ENCODE data around the gene AK4.

The AK4 gene

DNA sequence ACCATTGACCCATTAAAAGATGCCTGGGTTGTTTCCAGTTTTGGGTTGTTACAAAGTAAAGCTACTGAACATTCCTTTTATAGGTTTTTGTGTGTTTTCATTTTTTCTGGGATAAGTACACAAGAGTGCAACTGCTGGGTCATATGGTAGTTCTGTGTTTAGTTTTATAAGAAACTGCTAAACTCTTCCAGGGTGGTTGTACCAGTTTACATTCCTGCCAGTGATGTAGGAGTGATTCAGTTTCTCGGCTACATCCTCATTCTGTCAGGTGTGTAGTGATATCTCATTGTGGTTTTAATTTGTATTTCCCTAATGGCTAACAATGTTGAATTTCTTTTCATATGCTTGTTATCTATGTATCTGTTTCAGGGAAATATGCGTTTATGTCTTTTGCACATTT is 102.8 kb downstream of the AK4 start:
- DNase-seq (ENCODE audit: low read depth): no peak

DNA sequence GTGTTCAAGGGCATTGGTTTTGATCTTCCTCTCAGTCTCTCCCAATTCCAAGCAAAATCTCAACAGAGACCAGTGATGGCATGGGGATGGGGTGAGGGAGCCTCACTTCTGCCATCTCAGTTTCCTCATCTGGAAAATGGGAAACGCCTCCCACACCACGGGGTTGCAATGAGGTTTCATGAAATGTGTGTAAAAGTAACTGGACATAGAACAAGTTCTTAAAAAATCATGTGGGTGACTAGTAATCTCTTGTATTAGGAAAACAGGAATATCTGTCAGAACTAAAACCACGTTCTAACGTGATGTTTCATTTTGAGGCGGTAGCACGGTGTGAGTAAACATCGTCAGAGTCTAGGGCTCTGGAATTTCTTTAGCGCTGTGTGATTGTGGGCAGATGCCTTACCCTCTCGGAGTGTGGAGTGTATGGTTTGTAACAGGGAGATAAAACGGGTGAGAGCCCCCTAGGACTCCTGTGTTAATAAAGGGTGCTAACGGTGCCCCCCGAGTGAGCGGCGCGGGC is 105.9 kb downstream of the AK4 start:
- DNase-seq (ENCODE audit: low read depth): no peak

- DNase-seq (ENCODE audit: low read depth): peak; percentile 86
Observed at GRCh38 chr1:65254320-65255034, 106.5 kb downstream of the AK4 start.

- no peak for DNase-seq (ENCODE audit: low read depth)
Observed at GRCh38 chr1:65255035-65255655, 107.1 kb downstream of the AK4 start.

GRCh38 chr1:65255656-65256050 is 107.7 kb downstream of the AK4 start:
- no peak for DNase-seq (ENCODE audit: low read depth)

DNA sequence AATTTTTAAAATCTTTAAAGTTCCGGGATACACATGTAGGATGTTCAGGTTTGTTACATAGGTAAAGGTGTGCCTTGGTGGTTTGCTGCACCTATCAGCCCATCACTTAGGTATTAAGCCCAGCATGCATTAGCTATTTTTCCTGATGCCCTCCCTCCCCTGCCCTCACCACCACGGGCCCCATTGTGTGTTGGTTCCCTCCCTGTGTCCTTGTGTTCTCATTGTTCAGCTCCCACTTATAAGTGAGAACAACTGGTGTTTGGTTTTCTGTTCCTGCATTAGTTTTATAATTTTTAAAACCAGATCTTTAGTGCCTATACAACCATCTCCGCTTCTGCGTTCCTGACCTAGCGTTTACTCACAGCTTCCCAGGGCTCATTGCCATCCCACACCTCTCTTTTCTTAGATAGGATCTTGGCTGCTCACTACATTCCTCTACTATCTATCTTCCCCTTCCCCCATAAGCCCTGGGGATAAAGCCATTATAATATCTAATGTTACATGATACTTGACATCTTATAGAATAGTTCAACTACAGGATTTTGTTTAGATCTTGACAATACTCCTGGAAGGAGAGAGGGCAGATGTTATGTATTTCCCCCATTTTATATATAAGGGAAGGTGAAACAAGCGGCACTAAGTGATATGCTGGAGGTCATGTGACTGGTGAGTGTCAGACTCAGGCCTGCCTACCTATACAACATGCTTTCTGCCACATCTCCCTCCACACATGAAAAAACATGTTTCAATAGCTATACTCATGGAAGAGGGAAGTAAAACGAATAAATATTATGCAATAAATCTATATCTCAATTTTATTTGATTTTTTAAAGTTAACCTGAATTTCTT is 109.1 kb downstream of the AK4 start:
- DNase-seq (ENCODE audit: low read depth): no peak

GRCh38 chr1:65258106-65258505 is 110.1 kb downstream of the AK4 start:
- DNase-seq (ENCODE audit: low read depth): no peak

DNA sequence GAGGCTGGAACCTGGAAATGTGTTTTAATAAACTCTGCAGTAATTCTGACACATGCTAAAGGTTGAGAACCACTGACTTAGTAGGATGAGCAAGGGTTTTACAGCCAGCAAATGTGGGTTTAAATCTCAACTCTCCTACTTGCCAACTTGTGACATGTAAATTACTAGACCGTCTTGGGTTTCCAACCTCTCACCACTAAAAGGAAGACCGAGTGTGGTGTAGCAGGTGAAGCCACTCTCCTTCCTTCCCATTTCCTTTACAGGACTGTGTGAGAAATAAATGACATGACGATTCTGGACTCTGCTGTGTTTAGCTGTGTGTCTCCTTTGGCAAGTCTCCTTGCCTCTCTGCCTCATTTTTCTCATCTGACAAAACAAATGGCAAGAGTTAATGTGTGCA is 111.8 kb downstream of the AK4 start:
- no peak for DNase-seq (ENCODE audit: low read depth)

DNA sequence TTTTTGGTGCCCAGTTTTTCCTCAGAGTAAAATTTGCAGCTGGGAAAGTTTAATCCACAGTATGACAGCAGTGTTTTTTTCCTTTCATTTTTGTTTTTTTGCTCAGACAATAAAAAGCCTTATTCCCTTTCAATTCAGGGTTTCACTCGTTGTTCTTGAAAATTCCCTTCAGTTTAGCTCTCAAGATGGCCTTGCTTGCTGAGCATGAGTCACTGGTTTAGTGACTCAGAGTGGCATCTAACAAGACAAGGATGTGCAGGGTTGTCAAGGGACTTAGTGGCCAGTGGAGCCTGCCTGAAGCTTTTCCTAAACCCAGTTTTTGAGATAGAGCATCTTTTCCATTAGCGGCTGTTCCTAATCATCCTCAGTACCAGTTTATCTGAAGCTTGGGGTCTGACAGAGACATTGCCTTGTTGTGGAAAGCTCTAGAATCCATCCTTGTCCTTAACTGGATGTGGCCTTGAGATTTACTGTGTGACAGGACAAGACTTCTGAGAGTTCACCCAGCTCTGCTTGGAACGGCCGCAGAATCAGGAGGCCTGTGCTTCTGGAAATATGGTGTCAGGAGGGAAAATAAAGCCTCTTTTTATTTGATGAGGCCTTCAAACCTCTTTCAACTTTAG is 113.0 kb downstream of the AK4 start:
- no peak for DNase-seq (ENCODE audit: low read depth)

GRCh38 chr1:65263286-65263685 is 115.3 kb downstream of the AK4 start:
- DNase-seq (ENCODE audit: low read depth): no peak

GRCh38 chr1:65264197-65264929 is 116.4 kb downstream of the AK4 start:
- no peak for DNase-seq (ENCODE audit: low read depth)

- DNase-seq (ENCODE audit: low read depth): no peak
Observed at GRCh38 chr1:65265296-65265650, 117.3 kb downstream of the AK4 start.

GRCh38 chr1:65265651-65266351 is 117.8 kb downstream of the AK4 start:
- no peak for DNase-seq (ENCODE audit: low read depth)

DNA sequence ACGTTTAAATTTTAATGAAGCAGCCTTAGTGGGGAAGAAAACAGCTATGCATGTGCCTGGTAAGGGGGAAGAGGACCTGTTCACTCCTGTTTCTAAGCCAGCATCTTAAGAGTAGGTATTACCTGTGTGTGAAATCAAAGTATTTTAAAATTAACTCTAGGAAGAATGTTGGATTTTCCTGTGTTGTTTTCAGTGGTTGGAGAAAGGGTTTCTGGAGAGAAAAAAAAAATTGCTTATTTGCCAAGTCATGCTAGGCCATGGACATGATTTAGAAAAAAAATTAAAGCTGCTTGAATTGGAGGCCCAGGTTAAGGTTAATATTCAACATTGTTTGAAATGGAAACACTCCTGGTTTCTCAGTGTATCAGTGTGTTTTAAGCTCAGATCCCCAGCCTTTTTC is 118.5 kb downstream of the AK4 start:
- DNase-seq (ENCODE audit: low read depth): no peak

- DNase-seq (ENCODE audit: low read depth): no peak
Observed at GRCh38 chr1:65267271-65267670, 119.3 kb downstream of the AK4 start.

DNA sequence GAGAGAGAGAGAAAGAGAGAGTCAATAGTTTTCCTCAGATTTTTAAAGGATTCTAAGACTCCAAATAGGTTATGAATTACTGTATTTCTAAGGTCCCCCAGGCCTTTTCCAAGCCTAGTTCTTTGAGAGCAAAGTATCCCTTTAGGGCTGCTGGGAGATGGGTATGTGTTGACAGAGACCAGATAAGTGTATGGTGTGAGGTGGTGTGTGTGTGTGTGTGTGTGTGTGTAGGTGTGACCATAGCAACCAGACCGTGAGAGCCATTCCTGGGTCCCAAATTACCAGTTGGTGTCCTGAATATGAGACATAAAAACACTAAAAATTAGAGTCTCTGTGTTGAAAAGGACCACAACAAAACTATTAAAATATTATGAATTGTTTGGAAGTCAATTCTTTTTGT is 119.7 kb downstream of the AK4 start:
- no peak for DNase-seq (ENCODE audit: low read depth)

GRCh38 chr1:65269612-65270011 is 121.6 kb downstream of the AK4 start:
- DNase-seq (ENCODE audit: low read depth): no peak

DNA sequence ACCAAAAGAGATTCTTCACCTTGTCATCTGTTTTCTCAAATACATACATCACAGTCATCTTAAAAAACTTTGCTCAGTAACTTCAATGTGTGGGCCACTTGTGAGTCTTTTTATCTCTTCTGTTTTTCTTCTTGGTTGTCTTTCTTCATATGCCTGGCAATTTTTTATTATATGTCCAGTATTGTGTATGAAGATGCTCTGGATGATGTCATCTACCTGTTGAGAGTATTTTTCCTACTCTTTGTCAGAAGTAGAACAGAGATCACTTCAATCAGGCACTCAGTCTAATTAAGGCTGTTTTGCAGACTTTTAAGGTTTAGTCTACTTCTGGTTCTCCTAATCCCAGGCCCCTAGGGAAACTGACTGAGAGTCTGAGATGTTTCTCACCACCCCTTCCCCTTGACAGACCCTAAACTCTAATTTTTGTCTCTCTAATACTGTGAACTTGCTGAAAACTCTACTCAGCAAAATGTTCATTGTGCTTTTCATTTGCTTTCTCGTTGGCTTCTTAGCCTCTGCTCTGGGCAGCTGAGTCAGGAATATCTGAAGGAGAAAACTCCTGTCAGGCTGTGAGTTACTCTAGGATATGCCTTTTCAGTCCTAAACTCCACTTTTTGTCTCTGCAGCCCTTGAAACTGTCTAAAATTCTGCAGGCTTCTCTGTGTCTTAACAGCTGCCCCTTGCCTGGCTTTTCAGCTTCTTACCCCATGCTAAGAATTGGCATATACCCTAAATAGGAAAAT is 128.4 kb downstream of the AK4 start:
- DNase-seq (ENCODE audit: low read depth): no peak

GRCh38 chr1:65277605-65278347 is 129.8 kb downstream of the AK4 start:
- no peak for DNase-seq (ENCODE audit: low read depth)
